ENCODE results near the gene OR9G4.

GRCh38 chr11:56783448-56784041, 35.0 kb upstream of the OR9G4 start:
- TF ChIP-seq CTCF (IDR thresholded peaks at IDR 0.05) (no peak), POLR2A (IDR thresholded peaks at IDR 0.05) (no peak)

Data from lower leg skin (tissue), 3 donors.